Measurements from ENCODE around the gene GRK5.

GRK5 gene

GRCh38 chr10:119478811-119479341 lies 271.5 kb downstream of the GRK5 start:
- Histone ChIP-seq H3K4me1 (ENCODE audit: control insufficient read depth in 1 of 2, insufficient read depth in 2 of 2, low read length in 2 of 2) (no peaks in the 10 kb centered on the region), H3K27ac (ENCODE audit: low read depth, low read length) (no peak overlapping the region), H3K14ac (ENCODE audit: low read length) (no peak overlapping the region), H4K8ac (ENCODE audit: low read depth, low read length) (no peak overlapping the region), H3K79me1 (ENCODE audit: low read length) (no peaks in the 10 kb centered on the region), H3K79me2 (ENCODE audit: control insufficient read depth, insufficient read depth, low read length, poor library complexity) (no peaks in the 10 kb centered on the region), H3K36me3 (ENCODE audit: control insufficient read depth in 1 of 2, insufficient read depth in 2 of 2, low read length in 2 of 2) (no peaks in the 10 kb centered on the region), H3K18ac (ENCODE audit: low read length) (no peak overlapping the region), H2BK120ac (ENCODE audit: insufficient read depth, low read length, poor library complexity) (no peak overlapping the region), H2AK5ac (ENCODE audit: low read length) (no peak overlapping the region), H3K27me3 (ENCODE audit: insufficient read depth, low read length) (peaks cover 3% of the 10 kb centered on the region), H4K91ac (ENCODE audit: low read depth, low read length) (no peak overlapping the region), H3K9ac (ENCODE audit: low read length) (no peak overlapping the region), H3K23ac (ENCODE audit: low read length) (no peak overlapping the region), H3K9me3 (ENCODE audit: insufficient read depth, low read depth, low read length) (peaks cover 3% of the 10 kb centered on the region), H2BK12ac (ENCODE audit: low read length) (no peak overlapping the region), H4K12ac (ENCODE audit: low read depth, low read length) (no peak overlapping the region), H3K4me3 (ENCODE audit: low read depth, low read length) (no peak overlapping the region), H2BK5ac (ENCODE audit: low read depth, low read length, poor library complexity) (no peak overlapping the region), H3K4me2 (ENCODE audit: low read length) (no peak overlapping the region), H2AFZ (ENCODE audit: insufficient read depth, low read length, poor library complexity) (no peak overlapping the region), H3K4ac (ENCODE audit: low read depth, low read length) (no peak overlapping the region)
- no CpG with 5 or more reads among the region's 6 CpGs for WGBS (ENCODE audit: extremely low coverage, insufficient coverage, insufficient read length)
- no peak for DNase-seq

DNA sequence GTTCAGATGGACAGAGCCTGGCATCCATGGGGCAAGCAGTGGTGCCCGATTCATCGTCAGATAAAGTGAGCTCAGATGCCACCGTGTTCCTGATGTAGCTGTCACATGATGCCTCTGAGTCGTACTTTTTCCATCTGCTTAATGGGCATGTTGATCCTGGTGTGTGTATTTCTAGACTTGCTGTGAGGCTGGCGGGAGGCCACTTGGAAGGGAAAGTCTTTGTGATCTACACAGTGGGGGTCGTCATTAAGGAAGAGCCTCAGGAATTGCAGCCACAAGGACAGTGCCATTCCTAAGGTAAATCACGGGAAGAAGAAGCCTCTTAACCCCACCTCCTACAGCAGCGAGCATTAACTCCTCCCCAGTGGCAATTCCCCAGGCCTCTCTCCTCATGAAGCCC lies 272.2 kb downstream of the GRK5 start:
- Histone ChIP-seq H3K23ac (ENCODE audit: low read length) (no peak overlapping the region), H4K8ac (ENCODE audit: low read depth, low read length) (no peak overlapping the region), H4K12ac (ENCODE audit: low read depth, low read length) (no peak overlapping the region), H2BK12ac (ENCODE audit: low read length) (no peak overlapping the region), H2AK5ac (ENCODE audit: low read length) (no peak overlapping the region), H3K79me2 (ENCODE audit: control insufficient read depth, insufficient read depth, low read length, poor library complexity) (no peaks in the 10 kb centered on the region), H3K4me1 (ENCODE audit: control insufficient read depth in 1 of 2, insufficient read depth in 2 of 2, low read length in 2 of 2) (no peaks in the 10 kb centered on the region), H3K18ac (ENCODE audit: low read length) (no peak overlapping the region), H2BK120ac (ENCODE audit: insufficient read depth, low read length, poor library complexity) (no peak overlapping the region), H3K9me3 (ENCODE audit: insufficient read depth, low read depth, low read length) (no peaks in the 10 kb centered on the region), H2AFZ (ENCODE audit: insufficient read depth, low read length, poor library complexity) (no peak overlapping the region), H3K4me2 (ENCODE audit: low read length) (no peak overlapping the region), H3K14ac (ENCODE audit: low read length) (no peak overlapping the region), H3K27ac (ENCODE audit: low read depth, low read length) (no peak overlapping the region), H4K91ac (ENCODE audit: low read depth, low read length) (no peak overlapping the region), H3K36me3 (ENCODE audit: control insufficient read depth in 1 of 2, insufficient read depth in 2 of 2, low read length in 2 of 2) (no peaks in the 10 kb centered on the region), H2BK5ac (ENCODE audit: low read depth, low read length, poor library complexity) (no peak overlapping the region), H3K9ac (ENCODE audit: low read length) (no peak overlapping the region), H3K4ac (ENCODE audit: low read depth, low read length) (no peak overlapping the region), H3K27me3 (ENCODE audit: insufficient read depth, low read length) (peaks cover 3% of the 10 kb centered on the region), H3K79me1 (ENCODE audit: low read length) (no peaks in the 10 kb centered on the region), H3K4me3 (ENCODE audit: low read depth, low read length) (no peak overlapping the region)
- DNase-seq, result no peak
- no CpG with 5 or more reads among the region's 8 CpGs for WGBS (ENCODE audit: extremely low coverage, insufficient coverage, insufficient read length)

DNA sequence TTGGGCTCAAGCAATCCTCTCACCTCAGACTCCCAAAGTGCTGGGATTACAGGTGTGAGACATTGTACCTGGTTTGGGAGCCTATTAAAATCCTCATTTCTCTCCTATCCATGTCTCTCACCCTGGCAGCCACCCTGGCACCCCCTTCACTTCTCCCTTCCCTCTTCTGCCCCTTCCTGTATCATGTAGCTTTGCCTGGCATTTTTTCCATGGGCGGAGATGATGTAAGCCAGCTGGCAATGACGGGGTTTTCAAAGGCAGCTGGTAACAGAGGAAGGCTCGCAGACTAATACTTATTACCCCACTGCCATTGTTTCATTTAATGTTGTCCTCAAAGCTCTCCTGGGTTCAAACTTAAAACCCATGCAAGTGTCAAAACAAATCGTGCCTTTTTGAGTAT lies 273.3 kb downstream of the GRK5 start:
- no peak overlapping the region for H2AK5ac ChIP-seq (ENCODE audit: low read length)
- H3K79me1 ChIP-seq (ENCODE audit: low read length), result no peaks in the 10 kb centered on the region
- H3K9ac ChIP-seq (ENCODE audit: low read length), result no peak overlapping the region
- H3K18ac ChIP-seq (ENCODE audit: low read length), result no peak overlapping the region
- no peak overlapping the region for H3K4me3 ChIP-seq (ENCODE audit: low read depth, low read length)
- no peak overlapping the region for H3K23ac ChIP-seq (ENCODE audit: low read length)
- no peak overlapping the region for H3K14ac ChIP-seq (ENCODE audit: low read length)
- H3K36me3 ChIP-seq (ENCODE audit: control insufficient read depth in 1 of 2, insufficient read depth in 2 of 2, low read length in 2 of 2), result no peaks in the 10 kb centered on the region
- H4K91ac ChIP-seq (ENCODE audit: low read depth, low read length), result no peak overlapping the region
- H2AFZ ChIP-seq (ENCODE audit: insufficient read depth, low read length, poor library complexity), result no peak overlapping the region
- H3K4ac ChIP-seq (ENCODE audit: low read depth, low read length), result no peak overlapping the region
- H3K9me3 ChIP-seq (ENCODE audit: insufficient read depth, low read depth, low read length), result no peaks in the 10 kb centered on the region
- H3K4me2 ChIP-seq (ENCODE audit: low read length), result no peak overlapping the region
- no peak overlapping the region for H2BK120ac ChIP-seq (ENCODE audit: insufficient read depth, low read length, poor library complexity)
- no peaks in the 10 kb centered on the region for H3K79me2 ChIP-seq (ENCODE audit: control insufficient read depth, insufficient read depth, low read length, poor library complexity)
- no peak overlapping the region for H2BK5ac ChIP-seq (ENCODE audit: low read depth, low read length, poor library complexity)
- no CpG with 5 or more reads among the region's 4 CpGs for WGBS (ENCODE audit: extremely low coverage, insufficient coverage, insufficient read length)
- no peak overlapping the region for H2BK12ac ChIP-seq (ENCODE audit: low read length)
- H3K27me3 ChIP-seq (ENCODE audit: insufficient read depth, low read length), result peaks cover 3% of the 10 kb centered on the region
- no peak overlapping the region for H3K27ac ChIP-seq (ENCODE audit: low read depth, low read length)
- no peak for DNase-seq
- no peak overlapping the region for H4K8ac ChIP-seq (ENCODE audit: low read depth, low read length)
- no peak overlapping the region for H4K12ac ChIP-seq (ENCODE audit: low read depth, low read length)
- no peaks in the 10 kb centered on the region for H3K4me1 ChIP-seq (ENCODE audit: control insufficient read depth in 1 of 2, insufficient read depth in 2 of 2, low read length in 2 of 2)

GRCh38 chr10:119481781-119482426 lies 274.5 kb downstream of the GRK5 start:
- H3K27ac ChIP-seq (ENCODE audit: low read depth, low read length), result no peak overlapping the region
- H3K4me2 ChIP-seq (ENCODE audit: low read length), result no peak overlapping the region
- no peaks in the 10 kb centered on the region for H3K36me3 ChIP-seq (ENCODE audit: control insufficient read depth in 1 of 2, insufficient read depth in 2 of 2, low read length in 2 of 2)
- H3K4ac ChIP-seq (ENCODE audit: low read depth, low read length), result no peak overlapping the region
- no peak overlapping the region for H3K18ac ChIP-seq (ENCODE audit: low read length)
- H4K91ac ChIP-seq (ENCODE audit: low read depth, low read length), result no peak overlapping the region
- no peak overlapping the region for H3K23ac ChIP-seq (ENCODE audit: low read length)
- H3K9ac ChIP-seq (ENCODE audit: low read length), result no peak overlapping the region
- H2AFZ ChIP-seq (ENCODE audit: insufficient read depth, low read length, poor library complexity), result no peak overlapping the region
- H3K14ac ChIP-seq (ENCODE audit: low read length), result no peak overlapping the region
- H2BK5ac ChIP-seq (ENCODE audit: low read depth, low read length, poor library complexity), result no peak overlapping the region
- H4K12ac ChIP-seq (ENCODE audit: low read depth, low read length), result no peak overlapping the region
- no peak overlapping the region for H2AK5ac ChIP-seq (ENCODE audit: low read length)
- H3K4me3 ChIP-seq (ENCODE audit: low read depth, low read length), result no peak overlapping the region
- H2BK12ac ChIP-seq (ENCODE audit: low read length), result no peak overlapping the region
- H3K9me3 ChIP-seq (ENCODE audit: insufficient read depth, low read depth, low read length), result no peaks in the 10 kb centered on the region
- peaks cover 3% of the 10 kb centered on the region for H3K27me3 ChIP-seq (ENCODE audit: insufficient read depth, low read length)
- no peak overlapping the region for H2BK120ac ChIP-seq (ENCODE audit: insufficient read depth, low read length, poor library complexity)
- no peak overlapping the region for H4K8ac ChIP-seq (ENCODE audit: low read depth, low read length)
- DNase-seq, result no peak
- WGBS (ENCODE audit: extremely low coverage, insufficient coverage, insufficient read length), result no CpG with 5 or more reads among the region's 12 CpGs
- H3K79me2 ChIP-seq (ENCODE audit: control insufficient read depth, insufficient read depth, low read length, poor library complexity), result no peaks in the 10 kb centered on the region
- no peaks in the 10 kb centered on the region for H3K79me1 ChIP-seq (ENCODE audit: low read length)
- no peaks in the 10 kb centered on the region for H3K4me1 ChIP-seq (ENCODE audit: control insufficient read depth in 1 of 2, insufficient read depth in 2 of 2, low read length in 2 of 2)
